ENCODE measurements around the gene DUSP16.

Gene DUSP16

GRCh38 chr12:12550277-12550676 lies 12.4 kb downstream of the DUSP16 start:
- TF ChIP-seq CTCF (IDR thresholded peaks at IDR 0.05; ENCODE audit: borderline replicate concordance, extremely low read depth, low read length, poor library complexity, severe bottlenecking) (no peak), EZH2 (IDR thresholded peaks at IDR 0.05; ENCODE audit: borderline replicate concordance, low read depth, low read length, severe bottlenecking) (no peak)
- Histone ChIP-seq H4K20me1 (ENCODE audit: insufficient read depth, low read length) (no peaks in the 10 kb centered on the region), H3K79me2 (ENCODE audit: insufficient read depth, low read length) (no peaks in the 10 kb centered on the region)

DNA sequence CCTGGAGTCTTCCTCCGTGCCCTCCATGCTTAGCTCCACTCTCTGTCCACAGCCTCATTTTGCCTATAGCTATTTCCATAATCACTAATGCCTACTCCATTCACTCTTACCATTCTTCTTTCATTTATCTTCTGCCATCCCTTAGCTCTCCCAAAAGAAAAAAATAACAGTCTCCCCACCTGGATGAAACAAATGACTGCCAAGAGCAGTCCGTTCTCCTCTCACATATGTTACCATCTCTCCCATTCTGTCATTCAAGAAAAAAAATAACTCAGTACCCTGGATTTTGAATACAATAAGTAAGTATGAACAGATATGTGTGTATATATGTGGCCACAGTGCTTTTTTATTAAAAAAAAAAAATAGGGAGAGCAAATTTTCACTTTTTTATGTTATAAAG lies 13.2 kb downstream of the DUSP16 start:
- no peak overlapping the region for H3K9ac ChIP-seq (ENCODE audit: low read depth, low read length)
- no peak for ATAC-seq (ENCODE audit: insufficient read depth, low read depth)
- H3K4me1 ChIP-seq (ENCODE audit: insufficient read depth, low read length): no peaks in the 10 kb centered on the region
- DNase-seq: no peak
- no peak for TF ChIP-seq CTCF (IDR thresholded peaks at IDR 0.05; ENCODE audit: borderline replicate concordance, extremely low read depth, low read length, poor library complexity, severe bottlenecking)
- TF ChIP-seq EZH2 (IDR thresholded peaks at IDR 0.05; ENCODE audit: borderline replicate concordance, low read depth, low read length, severe bottlenecking): no peak
- no peak overlapping the region for H3K27ac ChIP-seq (ENCODE audit: low read length)
- no peaks in the 10 kb centered on the region for H3K9me3 ChIP-seq (ENCODE audit: insufficient read depth, low read length, severe bottlenecking)
- H2AFZ ChIP-seq (ENCODE audit: low read depth, low read length): no peak overlapping the region
- no peaks in the 10 kb centered on the region for H4K20me1 ChIP-seq (ENCODE audit: insufficient read depth, low read length)
- no peak overlapping the region for H3K4me3 ChIP-seq (ENCODE audit: low read depth in 1 of 2, low read length in 2 of 2)
- H3K4me2 ChIP-seq (ENCODE audit: insufficient read depth, low read length): no peak overlapping the region
- no peaks in the 10 kb centered on the region for H3K79me2 ChIP-seq (ENCODE audit: insufficient read depth, low read length)
- H3K36me3 ChIP-seq (ENCODE audit: insufficient read depth, low read length): no peaks in the 10 kb centered on the region
- peaks cover 13% of the 10 kb centered on the region for H3K27me3 ChIP-seq (ENCODE audit: insufficient read depth, low read length, poor library complexity)

More at GRCh38 chr12:12550277-12550676, 12.4 kb downstream of the DUSP16 start:
- H3K9me3 ChIP-seq (ENCODE audit: insufficient read depth, low read length, severe bottlenecking): no peaks in the 10 kb centered on the region
- no peak overlapping the region for H2AFZ ChIP-seq (ENCODE audit: low read depth, low read length)
- DNase-seq: no peak
- H3K4me3 ChIP-seq (ENCODE audit: low read depth in 1 of 2, low read length in 2 of 2): no peak overlapping the region
- H3K4me2 ChIP-seq (ENCODE audit: insufficient read depth, low read length): no peak overlapping the region
- ATAC-seq (ENCODE audit: insufficient read depth, low read depth): no peak
- no peak overlapping the region for H3K27ac ChIP-seq (ENCODE audit: low read length)
- no peaks in the 10 kb centered on the region for H3K4me1 ChIP-seq (ENCODE audit: insufficient read depth, low read length)
- H3K27me3 ChIP-seq (ENCODE audit: insufficient read depth, low read length, poor library complexity): peaks cover 20% of the 10 kb centered on the region
- H3K9ac ChIP-seq (ENCODE audit: low read depth, low read length): no peak overlapping the region
- no peaks in the 10 kb centered on the region for H3K36me3 ChIP-seq (ENCODE audit: insufficient read depth, low read length)

GRCh38 chr12:12548713-12549112 lies 13.9 kb downstream of the DUSP16 start:
- no peaks in the 10 kb centered on the region for H4K20me1 ChIP-seq (ENCODE audit: insufficient read depth, low read length)
- ATAC-seq (ENCODE audit: insufficient read depth, low read depth) (no peak), DNase-seq (no peak)
- peaks cover 13% of the 10 kb centered on the region for H3K27me3 ChIP-seq (ENCODE audit: insufficient read depth, low read length, poor library complexity)
- no peaks in the 10 kb centered on the region for H3K36me3 ChIP-seq (ENCODE audit: insufficient read depth, low read length)
- no peak overlapping the region for H3K9ac ChIP-seq (ENCODE audit: low read depth, low read length)
- no peaks in the 10 kb centered on the region for H3K4me1 ChIP-seq (ENCODE audit: insufficient read depth, low read length)
- H3K9me3 ChIP-seq (ENCODE audit: insufficient read depth, low read length, severe bottlenecking): no peaks in the 10 kb centered on the region
- no peaks in the 10 kb centered on the region for H3K79me2 ChIP-seq (ENCODE audit: insufficient read depth, low read length)
- H3K4me2 ChIP-seq (ENCODE audit: insufficient read depth, low read length): no peak overlapping the region
- TF ChIP-seq CTCF (IDR thresholded peaks at IDR 0.05; ENCODE audit: borderline replicate concordance, extremely low read depth, low read length, poor library complexity, severe bottlenecking): no peak
- TF ChIP-seq EZH2 (IDR thresholded peaks at IDR 0.05; ENCODE audit: borderline replicate concordance, low read depth, low read length, severe bottlenecking): no peak
- no peak overlapping the region for H3K4me3 ChIP-seq (ENCODE audit: low read depth in 1 of 2, low read length in 2 of 2)
- no peak overlapping the region for H3K27ac ChIP-seq (ENCODE audit: low read length)
- H2AFZ ChIP-seq (ENCODE audit: low read depth, low read length): no peak overlapping the region

- no peak for ATAC-seq (ENCODE audit: insufficient read depth, low read depth)
- no peaks in the 10 kb centered on the region for H4K20me1 ChIP-seq (ENCODE audit: insufficient read depth, low read length)
- no peak overlapping the region for H3K4me2 ChIP-seq (ENCODE audit: insufficient read depth, low read length)
- no peak overlapping the region for H3K27ac ChIP-seq (ENCODE audit: low read length)
- no peak overlapping the region for H2AFZ ChIP-seq (ENCODE audit: low read depth, low read length)
- H3K9me3 ChIP-seq (ENCODE audit: insufficient read depth, low read length, severe bottlenecking): no peaks in the 10 kb centered on the region
- DNase-seq: no peak
- H3K9ac ChIP-seq (ENCODE audit: low read depth, low read length): no peak overlapping the region
- TF ChIP-seq CTCF (IDR thresholded peaks at IDR 0.05; ENCODE audit: borderline replicate concordance, extremely low read depth, low read length, poor library complexity, severe bottlenecking) (no peak), EZH2 (IDR thresholded peaks at IDR 0.05; ENCODE audit: borderline replicate concordance, low read depth, low read length, severe bottlenecking) (no peak)
- H3K4me1 ChIP-seq (ENCODE audit: insufficient read depth, low read length): no peaks in the 10 kb centered on the region
- H3K36me3 ChIP-seq (ENCODE audit: insufficient read depth, low read length): no peaks in the 10 kb centered on the region
- H3K27me3 ChIP-seq (ENCODE audit: insufficient read depth, low read length, poor library complexity): peaks cover 13% of the 10 kb centered on the region
- H3K4me3 ChIP-seq (ENCODE audit: low read depth in 1 of 2, low read length in 2 of 2): no peak overlapping the region
- no peaks in the 10 kb centered on the region for H3K79me2 ChIP-seq (ENCODE audit: insufficient read depth, low read length)
These were observed 16.3 kb downstream of the DUSP16 start for GRCh38 chr12:12546314-12546772.
